A549 (cell line): ENCODE measurements around the gene THBS2. TPM values are rescaled to one million over a fixed set of nuclear protein-coding genes. Genes with fewer than 3 reads are reported as not detected.

Experiments used
- ATAC-seq, 2 experiments: fragments of 200-7000 bp in 1 of 2; fragments of >200 bp in 1 of 2; cut with Nextera tagmentation in 1 of 2; cut with Tn5 transposase in 1 of 2; 3 replicates each; pipeline versions ENCODE4 v1.8.0 to v1.9.1; 2018 to 2020; ENCODE audit warnings: mild to moderate bottlenecking in 1 of 2, moderate library complexity in 1 of 2
- CTCF ChIA-PET: fragments of 300-600 bp; sonication (Branson Sonifier 250); formaldehyde crosslinking; extraction: SDS; loops from one replicate; lab custom pipeline; 2021; ENCODE audit warnings: antibody characterized with exemption, inconsistent platforms; lab: Yijun Ruan, JAX
- POLR2A ChIA-PET: fragments of 350-600 bp; formaldehyde crosslinking; extraction: SDS; loops from one replicate; lab custom pipeline; 2021; ENCODE audit warnings: antibody characterized with exemption, inconsistent platforms; lab: Yijun Ruan, JAX
- DNase-seq, 2 experiments: peaks; one replicate each; pipeline versions ENCODE4 v3.0.0 to v3.0.0-alpha.2; 2011 to 2016; ENCODE audit warnings: low read depth in 1 of 2, low spot score in 1 of 2
- FAIRE-seq: peaks from 2 replicates; lab custom pipeline; 2011; peaks lifted over from hg19 to GRCh38; lab: Jason Lieb, UNC
- H3K27ac ChIP-seq, 2 experiments: fragments of >200 bp; sonication (Bioruptor Twin); formaldehyde crosslinking; 3 replicates each; pipeline ENCODE4 v1.5.1; 2016 to 2017
- H3K4me1 ChIP-seq: fragments of >200 bp; sonication (Bioruptor Twin); formaldehyde crosslinking; 3 replicates; pipeline ENCODE4 v1.6.1; 2016
- H3K4me2 ChIP-seq: fragments of >200 bp; sonication (Bioruptor Twin); formaldehyde crosslinking; 3 replicates; pipeline ENCODE4 v1.6.1; 2016
- H3K4me3 ChIP-seq: fragments of >200 bp; sonication (Bioruptor Twin); formaldehyde crosslinking; 3 replicates; pipeline ENCODE4 v1.5.1; 2016
- H3K9me3 ChIP-seq: fragments of >200 bp; sonication (Bioruptor Twin); formaldehyde crosslinking; 3 replicates; pipeline ENCODE4 v1.6.1; 2016
- CBX8 ChIP-seq: fragments of 200-600 bp; sonication (generic); IDR thresholded peaks from 2 replicates; pipeline ENCODE4 v1.6.1; 2016
- CHD2 ChIP-seq: fragments of 150-350 bp; IDR thresholded peaks from 2 replicates; pipeline ENCODE4 v1.6.1; 2014; ENCODE audit warnings: low read length; ENCODE audit not compliant: partially characterized antibody
- EHF ChIP-seq: fragments of 250-450 bp; sonication (Bioruptor Pico); IDR thresholded peaks from 2 replicates; pipeline ENCODE4 v1.5.0; 2020; ENCODE audit warnings: mild to moderate bottlenecking
- FOXS1 ChIP-seq: fragments of 250-450 bp; sonication (Bioruptor Pico); IDR thresholded peaks from 2 replicates; pipeline ENCODE4 v1.5.0; 2020; ENCODE audit warnings: mild to moderate bottlenecking, moderate library complexity
- GATA3 ChIP-seq: IDR thresholded peaks from 2 replicates; pipeline ENCODE4 v1.6.1; 2012; ENCODE audit warnings: borderline replicate concordance
- HDAC2 ChIP-seq: fragments of 200-600 bp; sonication (generic); IDR thresholded peaks from 2 replicates; pipeline ENCODE4 v1.6.1; 2016
- HEYL ChIP-seq: fragments of 250-450 bp; sonication (Bioruptor Pico); IDR thresholded peaks from 2 replicates; pipeline ENCODE4 v1.8.0; 2021; ENCODE audit warnings: mild to moderate bottlenecking, moderate library complexity
- HOXA7 ChIP-seq: fragments of 250-450 bp; sonication (Bioruptor Pico); IDR thresholded peaks from 2 replicates; pipeline ENCODE4 v1.5.0; 2020; ENCODE audit warnings: mild to moderate bottlenecking, moderate library complexity
- HOXB13 ChIP-seq: fragments of 250-450 bp; sonication (Bioruptor Pico); IDR thresholded peaks from 2 replicates; pipeline ENCODE4 v1.5.0; 2020; ENCODE audit warnings: low read depth, mild to moderate bottlenecking, moderate library complexity
- HOXB5 ChIP-seq: fragments of 250-450 bp; sonication (Bioruptor Pico); IDR thresholded peaks from 2 replicates; pipeline ENCODE4 v1.5.0; 2020; ENCODE audit warnings: mild to moderate bottlenecking, moderate library complexity
- JUN ChIP-seq, 2 experiments: fragments of >200 bp; sonication (Bioruptor Twin); formaldehyde crosslinking; IDR thresholded peaks; 2 replicates in 1 of 2; 3 replicates in 1 of 2; pipeline ENCODE4 v1.6.1; 2016 to 2017
- KDM1A ChIP-seq: fragments of 200-600 bp; sonication (generic); IDR thresholded peaks from 2 replicates; pipeline ENCODE4 v1.6.1; 2016; ENCODE audit warnings: low read depth, mild to moderate bottlenecking
- MAZ ChIP-seq: fragments of 150-350 bp; IDR thresholded peaks from 2 replicates; pipeline ENCODE4 v1.6.1; 2014; ENCODE audit warnings: antibody characterized with exemption, low read depth, low read length, borderline replicate concordance
- NR3C1 ChIP-seq: fragments of >200 bp; sonication (Bioruptor Twin); formaldehyde crosslinking; IDR thresholded peaks from 3 replicates; pipeline ENCODE4 v1.6.1; 2017
- POLR2A ChIP-seq: IDR thresholded peaks from 2 replicates; pipeline ENCODE4 v1.6.1; 2012; ENCODE audit warnings: mild to moderate bottlenecking, low read length
- POLR2AphosphoS2 ChIP-seq: conservative IDR thresholded peaks from 2 replicates; pipeline ENCODE4 v1.6.1; 2012; ENCODE audit warnings: low read length, improper control_type of control experiment, inconsistent platforms
- SMC3 ChIP-seq: fragments of >200 bp; sonication (Bioruptor Twin); formaldehyde crosslinking; IDR thresholded peaks from 3 replicates; pipeline ENCODE4 v1.6.1; 2018; ENCODE audit warnings: inconsistent platforms
- TFCP2L1 ChIP-seq: fragments of 250-450 bp; sonication (Bioruptor Pico); IDR thresholded peaks from 2 replicates; pipeline ENCODE4 v1.5.0; 2021; ENCODE audit warnings: mild to moderate bottlenecking
- ZC3H11A ChIP-seq: fragments of 450-650 bp; IDR thresholded peaks from 2 replicates; pipeline ENCODE4 v1.6.1; 2014; ENCODE audit warnings: antibody characterized with exemption, mild to moderate bottlenecking
- ZSCAN20 ChIP-seq: fragments of 250-450 bp; sonication (Bioruptor Pico); IDR thresholded peaks from 2 replicates; pipeline ENCODE4 v1.8.0; 2022; ENCODE audit warnings: mild to moderate bottlenecking, moderate library complexity
- WGBS: methylation state at CpG from one replicate; pipeline ENCODE4 v1.1.6; 2017; ENCODE audit errors: missing lambda C conversion rate; 5-methylcytosine and 5-hydroxymethylcytosine counted together
- polyA plus RNA-seq, 4 experiments: library from polyadenylated mRNA; depleted of rRNA in 3 of 4; stranded (reverse); fragments of >200 nt; fragmentation: RNase III in 1 of 4; extraction: RNeasy Plus Mini Kit Qiagen cat#74134 plus additional on column Dnase treatment in 1 of 4; gene quantifications; 2 replicates in 3 of 4; 3 replicates in 1 of 4; pipeline ENCODE4 v1.2.3, GENCODE V29; 2011 to 2017
- TF ChIP-seq, protein P1 (sequence below): IDR thresholded peaks from 2 replicates; pipeline ENCODE4 v1.6.1; 2012; ENCODE audit warnings: low read depth, borderline replicate concordance
- TF ChIP-seq, protein P2 (sequence below): fragments of 250-450 bp; sonication (Bioruptor Pico); IDR thresholded peaks from 2 replicates; pipeline ENCODE4 v1.5.0; 2020; ENCODE audit warnings: low read depth, mild to moderate bottlenecking, moderate library complexity
- TF ChIP-seq, protein P3 (sequence below): IDR thresholded peaks from 2 replicates; pipeline ENCODE4 v1.6.1; 2012
- TF ChIP-seq, protein P4 (sequence below): fragments of 200-600 bp; sonication (generic); IDR thresholded peaks from 2 replicates; pipeline ENCODE4 v1.6.1; 2016; ENCODE audit warnings: antibody characterized with exemption, mild to moderate bottlenecking, moderate library complexity

The THBS2 gene
- polyA plus RNA-seq, 2 of the 4 experiments (the other 2 are of a cell fraction) = 0.01 to 0.06 TPM

DNA sequence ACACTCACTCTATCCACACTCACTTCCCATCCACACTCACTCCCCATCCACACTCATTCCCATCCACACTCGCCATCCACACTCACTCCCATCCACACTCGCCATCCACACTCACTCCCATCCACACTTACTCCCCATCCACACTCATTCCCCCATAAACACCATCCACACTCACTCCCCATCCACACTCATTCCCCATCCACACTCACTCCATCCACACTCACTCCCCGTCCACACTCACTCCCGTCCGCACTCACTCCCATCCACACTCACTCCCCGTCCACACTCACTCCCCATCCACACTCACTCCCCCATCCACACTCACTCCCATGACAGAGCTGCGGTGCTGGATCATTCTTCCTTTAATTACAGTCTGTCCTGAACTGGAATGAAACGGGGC, 17.1 kb downstream of the THBS2 start:
- no peak overlapping the region for H3K27ac ChIP-seq
- H3K4me3 ChIP-seq = no peak overlapping the region
- FAIRE-seq (no peak), DNase-seq (no peak), ATAC-seq (no peak)
- no peaks in the 10 kb centered on the region for H3K9me3 ChIP-seq
- no peaks in the 10 kb centered on the region for H3K4me1 ChIP-seq
- H3K4me2 ChIP-seq = no peak overlapping the region
- POLR2A ChIA-PET = no interaction called here
- no peak for TF ChIP-seq POLR2AphosphoS2
- TF ChIP-seq JUN (IDR thresholded peaks at IDR 0.05) = no peak
- no peak for TF ChIP-seq FOXS1 (CRISPR knock-in tag)
- no peak for TF ChIP-seq HOXB5
- TF ChIP-seq HEYL (CRISPR knock-in tag) = no peak
- TF ChIP-seq, protein P1, sequence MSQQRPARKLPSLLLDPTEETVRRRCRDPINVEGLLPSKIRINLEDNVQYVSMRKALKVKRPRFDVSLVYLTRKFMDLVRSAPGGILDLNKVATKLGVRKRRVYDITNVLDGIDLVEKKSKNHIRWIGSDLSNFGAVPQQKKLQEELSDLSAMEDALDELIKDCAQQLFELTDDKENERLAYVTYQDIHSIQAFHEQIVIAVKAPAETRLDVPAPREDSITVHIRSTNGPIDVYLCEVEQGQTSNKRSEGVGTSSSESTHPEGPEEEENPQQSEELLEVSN = no peak
- no peak for TF ChIP-seq HOXA7 (CRISPR knock-in tag)
- TF ChIP-seq HDAC2 = no peak
- no peak for TF ChIP-seq POLR2A
- no peak for TF ChIP-seq TFCP2L1 (CRISPR knock-in tag)
- TF ChIP-seq, protein P2, sequence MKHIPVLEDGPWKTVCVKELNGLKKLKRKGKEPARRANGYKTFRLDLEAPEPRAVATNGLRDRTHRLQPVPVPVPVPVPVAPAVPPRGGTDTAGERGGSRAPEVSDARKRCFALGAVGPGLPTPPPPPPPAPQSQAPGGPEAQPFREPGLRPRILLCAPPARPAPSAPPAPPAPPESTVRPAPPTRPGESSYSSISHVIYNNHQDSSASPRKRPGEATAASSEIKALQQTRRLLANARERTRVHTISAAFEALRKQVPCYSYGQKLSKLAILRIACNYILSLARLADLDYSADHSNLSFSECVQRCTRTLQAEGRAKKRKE (CRISPR knock-in tag) = no peak
- TF ChIP-seq, protein P3, sequence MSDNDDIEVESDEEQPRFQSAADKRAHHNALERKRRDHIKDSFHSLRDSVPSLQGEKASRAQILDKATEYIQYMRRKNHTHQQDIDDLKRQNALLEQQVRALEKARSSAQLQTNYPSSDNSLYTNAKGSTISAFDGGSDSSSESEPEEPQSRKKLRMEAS = no peak
- TF ChIP-seq, all 56 proteins: peak for 0
- WGBS = 59% methylated on average over 8 of the region's 8 CpGs
- CTCF ChIA-PET = no interaction called here

DNA sequence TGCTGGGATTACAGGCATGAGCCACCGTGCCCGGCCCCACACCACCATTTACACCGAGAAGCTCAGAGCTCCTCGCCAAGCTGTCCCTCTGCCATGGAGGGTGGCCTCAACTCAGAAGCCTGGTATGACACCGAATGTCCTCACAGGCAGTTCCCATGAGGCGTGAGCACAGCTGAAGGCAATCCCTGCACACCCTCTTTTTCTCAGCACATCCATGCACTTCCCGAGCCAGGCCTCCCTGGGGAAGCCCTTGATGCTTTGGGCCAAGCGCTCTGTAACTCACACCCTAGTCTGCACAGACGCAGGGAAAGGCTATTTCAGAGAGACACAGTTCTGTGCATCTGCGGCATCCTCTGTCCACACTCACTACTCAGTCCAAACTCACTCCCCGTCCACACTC, 18.4 kb downstream of the THBS2 start:
- ChIA-PET POLR2A (no interaction called here), CTCF (interaction anchor here (0.6 kb wide), 1 partner anchor 12 kb away, joined by 3 read pairs; no protein-coding TSS in a partner anchor)
- WGBS = 75% methylated on average over 5 of the region's 11 CpGs
- Histone ChIP-seq H3K4me3 (no peak overlapping the region), H3K9me3 (no peaks in the 10 kb centered on the region), H3K4me1 (no peaks in the 10 kb centered on the region)
- DNase-seq = no peak
- TF ChIP-seq, protein P4, sequence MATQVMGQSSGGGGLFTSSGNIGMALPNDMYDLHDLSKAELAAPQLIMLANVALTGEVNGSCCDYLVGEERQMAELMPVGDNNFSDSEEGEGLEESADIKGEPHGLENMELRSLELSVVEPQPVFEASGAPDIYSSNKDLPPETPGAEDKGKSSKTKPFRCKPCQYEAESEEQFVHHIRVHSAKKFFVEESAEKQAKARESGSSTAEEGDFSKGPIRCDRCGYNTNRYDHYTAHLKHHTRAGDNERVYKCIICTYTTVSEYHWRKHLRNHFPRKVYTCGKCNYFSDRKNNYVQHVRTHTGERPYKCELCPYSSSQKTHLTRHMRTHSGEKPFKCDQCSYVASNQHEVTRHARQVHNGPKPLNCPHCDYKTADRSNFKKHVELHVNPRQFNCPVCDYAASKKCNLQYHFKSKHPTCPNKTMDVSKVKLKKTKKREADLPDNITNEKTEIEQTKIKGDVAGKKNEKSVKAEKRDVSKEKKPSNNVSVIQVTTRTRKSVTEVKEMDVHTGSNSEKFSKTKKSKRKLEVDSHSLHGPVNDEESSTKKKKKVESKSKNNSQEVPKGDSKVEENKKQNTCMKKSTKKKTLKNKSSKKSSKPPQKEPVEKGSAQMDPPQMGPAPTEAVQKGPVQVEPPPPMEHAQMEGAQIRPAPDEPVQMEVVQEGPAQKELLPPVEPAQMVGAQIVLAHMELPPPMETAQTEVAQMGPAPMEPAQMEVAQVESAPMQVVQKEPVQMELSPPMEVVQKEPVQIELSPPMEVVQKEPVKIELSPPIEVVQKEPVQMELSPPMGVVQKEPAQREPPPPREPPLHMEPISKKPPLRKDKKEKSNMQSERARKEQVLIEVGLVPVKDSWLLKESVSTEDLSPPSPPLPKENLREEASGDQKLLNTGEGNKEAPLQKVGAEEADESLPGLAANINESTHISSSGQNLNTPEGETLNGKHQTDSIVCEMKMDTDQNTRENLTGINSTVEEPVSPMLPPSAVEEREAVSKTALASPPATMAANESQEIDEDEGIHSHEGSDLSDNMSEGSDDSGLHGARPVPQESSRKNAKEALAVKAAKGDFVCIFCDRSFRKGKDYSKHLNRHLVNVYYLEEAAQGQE = no peak
- TF ChIP-seq, all 56 proteins: peak for 0
- no peak overlapping the region for H3K4me2 ChIP-seq
- FAIRE-seq (no peak), ATAC-seq (no peak)
- H3K27ac ChIP-seq = no peak overlapping the region

DNA sequence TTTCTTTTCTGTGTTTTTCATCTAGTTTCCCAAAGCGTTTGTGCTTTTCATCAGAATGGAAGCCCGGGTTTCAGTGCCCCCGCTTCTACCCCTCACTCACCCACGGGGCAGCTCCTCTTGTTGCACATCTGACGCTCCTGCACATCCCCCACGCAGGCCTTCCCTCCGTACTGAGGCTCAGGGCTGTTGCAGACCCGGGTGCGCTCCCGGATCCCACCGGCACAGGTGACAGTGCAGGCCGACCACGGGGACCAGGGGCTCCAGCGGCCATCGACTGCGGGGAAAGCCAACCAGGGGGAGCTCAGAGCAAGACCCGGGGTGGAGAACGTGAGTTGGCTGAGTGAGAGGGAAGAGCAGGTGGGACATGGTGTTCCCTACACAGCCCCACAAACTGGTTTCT, 19.0 kb downstream of the THBS2 start:
- DNase-seq (no peak), FAIRE-seq (no peak), ATAC-seq (no peak)
- POLR2A ChIA-PET = no interaction called here
- no peaks in the 10 kb centered on the region for H3K4me1 ChIP-seq
- H3K4me3 ChIP-seq = no peak overlapping the region
- CTCF ChIA-PET = interaction anchor here (0.5 to 0.6 kb wide), 2 partner anchors 10 to 12 kb away, joined by 3 read pairs; no protein-coding TSS in a partner anchor
- H3K27ac ChIP-seq = no peak overlapping the region
- H3K9me3 ChIP-seq = no peaks in the 10 kb centered on the region
- 80% methylated on average over 18 of the region's 18 CpGs for WGBS
- no peak overlapping the region for H3K4me2 ChIP-seq
- TF ChIP-seq HOXB13 (CRISPR knock-in tag) (no peak), CHD2 (no peak), NR3C1 (no peak), POLR2A (no peak), KDM1A (no peak), ZC3H11A (no peak), CBX8 (no peak), MAZ (no peak), ZSCAN20 (CRISPR knock-in tag) (no peak), SMC3 (no peak), HDAC2 (no peak), GATA3 (no peak), EHF (CRISPR knock-in tag) (no peak)
- TF ChIP-seq, protein P3 = no peak
- TF ChIP-seq, protein P4 = no peak
